ENCODE data around the gene TTN.
"Not testable (repeated sequence)": the region's sequence is repeated elsewhere in the genome, so short reads cannot be mapped to it uniquely, and the experiment has no call there.

The TTN gene

GRCh38 chr2:178692845-178693244 is 114.4 kb downstream of the TTN start:
- no peak for TF ChIP-seq ZNF274 (IDR thresholded peaks at IDR 0.05; ENCODE audit: low read depth, low read length)

GRCh38 chr2:178689808-178690207 is 117.4 kb downstream of the TTN start:
- H3K4me3 ChIP-seq (ENCODE audit: low read length): no peak overlapping the region
- TF ChIP-seq ZNF274 (IDR thresholded peaks at IDR 0.05; ENCODE audit: low read depth, low read length): no peak

More at GRCh38 chr2:178692845-178693244, 114.4 kb downstream of the TTN start:
- H3K4me3 ChIP-seq (ENCODE audit: low read length): no peak overlapping the region

GRCh38 chr2:178683877-178684276 is 123.3 kb downstream of the TTN start:
- no peak overlapping the region for H3K4me3 ChIP-seq (ENCODE audit: low read length)
- no peak for TF ChIP-seq ZNF274 (IDR thresholded peaks at IDR 0.05; ENCODE audit: low read depth, low read length)

- no peak overlapping the region for H3K4me3 ChIP-seq (ENCODE audit: low read length)
- TF ChIP-seq ZNF274 (IDR thresholded peaks at IDR 0.05; ENCODE audit: low read depth, low read length): no peak
These were observed 126.1 kb downstream of the TTN start for GRCh38 chr2:178681081-178681480.

- H3K4me3 ChIP-seq (ENCODE audit: low read length): no peak overlapping the region
- TF ChIP-seq ZNF274 (IDR thresholded peaks at IDR 0.05; ENCODE audit: low read depth, low read length): no peak
These were observed 127.3 kb downstream of the TTN start for GRCh38 chr2:178679891-178680290.

GRCh38 chr2:178677599-178677998 is 129.6 kb downstream of the TTN start:
- H3K4me3 ChIP-seq (ENCODE audit: low read length): no peak overlapping the region
- TF ChIP-seq ZNF274 (IDR thresholded peaks at IDR 0.05; ENCODE audit: low read depth, low read length): no peak

- no peak overlapping the region for H3K4me3 ChIP-seq (ENCODE audit: low read length)
These were observed 131.2 kb downstream of the TTN start for GRCh38 chr2:178676046-178676445.

GRCh38 chr2:178674122-178674521 is 133.1 kb downstream of the TTN start:
- no peak overlapping the region for H3K4me3 ChIP-seq (ENCODE audit: low read length)
- TF ChIP-seq ZNF274 (IDR thresholded peaks at IDR 0.05; ENCODE audit: low read depth, low read length): no peak

More at GRCh38 chr2:178676046-178676445, 131.2 kb downstream of the TTN start:
- no peak for TF ChIP-seq ZNF274 (IDR thresholded peaks at IDR 0.05; ENCODE audit: low read depth, low read length)

- no peak for TF ChIP-seq ZNF274 (IDR thresholded peaks at IDR 0.05; ENCODE audit: low read depth, low read length)
- H3K4me3 ChIP-seq (ENCODE audit: low read length): no peak overlapping the region
These were observed 140.8 kb downstream of the TTN start for GRCh38 chr2:178666458-178666857.

- H3K4me3 ChIP-seq (ENCODE audit: low read length): not testable (repeated sequence)
These were observed 148.7 kb downstream of the TTN start for GRCh38 chr2:178658480-178658879.

GRCh38 chr2:178650554-178650953 is 156.7 kb downstream of the TTN start:
- H3K4me3 ChIP-seq (ENCODE audit: low read length): no peak overlapping the region
- TF ChIP-seq ZNF274 (IDR thresholded peaks at IDR 0.05; ENCODE audit: low read depth, low read length): no peak

GRCh38 chr2:178644919-178645318 is 162.3 kb downstream of the TTN start:
- TF ChIP-seq ZNF274 (IDR thresholded peaks at IDR 0.05; ENCODE audit: low read depth, low read length): no peak
- no peak overlapping the region for H3K4me3 ChIP-seq (ENCODE audit: low read length)

GRCh38 chr2:178641498-178641897 is 165.7 kb downstream of the TTN start:
- H3K4me3 ChIP-seq (ENCODE audit: low read length): no peak overlapping the region
- no peak for TF ChIP-seq ZNF274 (IDR thresholded peaks at IDR 0.05; ENCODE audit: low read depth, low read length)

- no peak for TF ChIP-seq ZNF274 (IDR thresholded peaks at IDR 0.05; ENCODE audit: low read depth, low read length)
These were observed 171.3 kb downstream of the TTN start for GRCh38 chr2:178635897-178636296.

GRCh38 chr2:178632729-178633128 is 174.5 kb downstream of the TTN start:
- no peak for TF ChIP-seq ZNF274 (IDR thresholded peaks at IDR 0.05; ENCODE audit: low read depth, low read length)
- H3K4me3 ChIP-seq (ENCODE audit: low read length): no peak overlapping the region

More at GRCh38 chr2:178635897-178636296, 171.3 kb downstream of the TTN start:
- H3K4me3 ChIP-seq (ENCODE audit: low read length): no peak overlapping the region

- TF ChIP-seq ZNF274 (IDR thresholded peaks at IDR 0.05; ENCODE audit: low read depth, low read length): no peak
These were observed 176.6 kb downstream of the TTN start for GRCh38 chr2:178630581-178630980.

More at GRCh38 chr2:178630581-178630980, 176.6 kb downstream of the TTN start:
- no peak overlapping the region for H3K4me3 ChIP-seq (ENCODE audit: low read length)
